ENCODE measurements around the gene PLXNA2.

PLXNA2 gene

GRCh38 chr1:208203127-208203847 is 40.9 kb downstream of the PLXNA2 start:
- DNase-seq (ENCODE audit: low spot score): no peak

- DNase-seq (ENCODE audit: low spot score): no peak
Measured at GRCh38 chr1:208202333-208202995, 41.7 kb downstream of the PLXNA2 start.

GRCh38 chr1:208201229-208201628 is 43.0 kb downstream of the PLXNA2 start:
- no peak for DNase-seq (ENCODE audit: low spot score)

- no peak for DNase-seq (ENCODE audit: low spot score)
Measured at GRCh38 chr1:208200116-208200515, 44.1 kb downstream of the PLXNA2 start.

GRCh38 chr1:208198236-208198635 is 45.9 kb downstream of the PLXNA2 start:
- no peak for DNase-seq (ENCODE audit: low spot score)

- no peak for DNase-seq (ENCODE audit: low spot score)
Measured at GRCh38 chr1:208194944-208195343, 49.2 kb downstream of the PLXNA2 start.

- DNase-seq (ENCODE audit: low spot score): no peak
Measured at GRCh38 chr1:208192995-208193394, 51.2 kb downstream of the PLXNA2 start.

GRCh38 chr1:208190784-208191183 is 53.4 kb downstream of the PLXNA2 start:
- DNase-seq (ENCODE audit: low spot score): no peak

- no peak for DNase-seq (ENCODE audit: low spot score)
Measured at GRCh38 chr1:208189716-208190115, 54.5 kb downstream of the PLXNA2 start.

GRCh38 chr1:208189183-208189582 is 55.0 kb downstream of the PLXNA2 start:
- DNase-seq (ENCODE audit: low spot score): no peak

- DNase-seq (ENCODE audit: low spot score): no peak
Measured at GRCh38 chr1:208188607-208189006, 55.6 kb downstream of the PLXNA2 start.

- no peak for DNase-seq (ENCODE audit: low spot score)
Measured at GRCh38 chr1:208187499-208188041, 56.6 kb downstream of the PLXNA2 start.

- DNase-seq (ENCODE audit: low spot score): no peak
Measured at GRCh38 chr1:208185801-208186231, 58.4 kb downstream of the PLXNA2 start.

- DNase-seq (ENCODE audit: low spot score): no peak
Measured at GRCh38 chr1:208184966-208185654, 59.1 kb downstream of the PLXNA2 start.

- DNase-seq (ENCODE audit: low spot score): no peak
Measured at GRCh38 chr1:208183977-208184911, 59.9 kb downstream of the PLXNA2 start.

- no peak for DNase-seq (ENCODE audit: low spot score)
Measured at GRCh38 chr1:208182880-208183645, 61.1 kb downstream of the PLXNA2 start.

GRCh38 chr1:208181364-208181763 is 62.8 kb downstream of the PLXNA2 start:
- DNase-seq (ENCODE audit: low spot score): no peak

- no peak for DNase-seq (ENCODE audit: low spot score)
Measured at GRCh38 chr1:208180421-208180820, 63.8 kb downstream of the PLXNA2 start.

- no peak for DNase-seq (ENCODE audit: low spot score)
Measured at GRCh38 chr1:208179961-208180409, 64.2 kb downstream of the PLXNA2 start.

- no peak for DNase-seq (ENCODE audit: low spot score)
Measured at GRCh38 chr1:208179263-208179816, 64.8 kb downstream of the PLXNA2 start.

Measured in NAMALWA (cell line).